Neural progenitor cell (in vitro differentiated cells): ENCODE data around the gene TTLL5.

Source experiments
- CTCF ChIP-seq: fragments of 200-600 bp; sonication (generic); IDR thresholded peaks from 2 replicates; pipeline ENCODE4 v1.5.1; 2017; ENCODE audit warnings: antibody characterized with exemption, mild to moderate bottlenecking
- EZH2 ChIP-seq: fragments of 200-600 bp; sonication (generic); IDR thresholded peaks from 2 replicates; pipeline ENCODE4 v1.6.1; 2017; ENCODE audit warnings: antibody characterized with exemption, mild to moderate bottlenecking, moderate library complexity
- EZH2phosphoT487 ChIP-seq: fragments of 200-600 bp; sonication (generic); IDR thresholded peaks from 2 replicates; pipeline ENCODE4 v1.6.1; 2017; ENCODE audit warnings: antibody characterized with exemption

GRCh38 chr14:75917322-75917945, 256.4 kb downstream of the TTLL5 start:
- no peak for TF ChIP-seq CTCF
- TF ChIP-seq EZH2phosphoT487: no peak
- TF ChIP-seq EZH2: no peak
